Trophoblast cell (in vitro differentiated cells and primary cell): ENCODE measurements around the gene C16orf74.
A peak's percentile ranks its signal among the peaks of the same experiment; 100 is the strongest.

ENCODE experiments used
- DNase-seq, 2 donors: peaks; one replicate each; pipeline ENCODE4 v3.0.0-alpha.2; 2016
- H2AFZ ChIP-seq: 2 replicates; pipeline ENCODE4 v1.6.1; 2013; ENCODE audit warnings: low read length, moderate library complexity, mild to moderate bottlenecking; ENCODE audit not compliant: insufficient read depth, poor library complexity
- H2AK5ac ChIP-seq: 2 replicates; pipeline ENCODE4 v1.6.1; 2013; ENCODE audit warnings: mild to moderate bottlenecking, low read length
- H2BK120ac ChIP-seq: 2 replicates; pipeline ENCODE4 v1.6.1; 2013; ENCODE audit warnings: low read length, mild to moderate bottlenecking, moderate library complexity; ENCODE audit not compliant: insufficient read depth, poor library complexity
- H2BK12ac ChIP-seq: 2 replicates; pipeline ENCODE4 v1.6.1; 2013; ENCODE audit warnings: mild to moderate bottlenecking, low read length, moderate library complexity
- H2BK5ac ChIP-seq: 2 replicates; pipeline ENCODE4 v1.6.1; 2013; ENCODE audit warnings: low read length, low read depth, moderate library complexity, mild to moderate bottlenecking; ENCODE audit not compliant: poor library complexity
- H3K14ac ChIP-seq: 2 replicates; pipeline ENCODE4 v1.6.1; 2013; ENCODE audit warnings: mild to moderate bottlenecking, low read length
- H3K18ac ChIP-seq: 2 replicates; pipeline ENCODE4 v1.6.1; 2013; ENCODE audit warnings: mild to moderate bottlenecking, low read length
- H3K23ac ChIP-seq: 2 replicates; pipeline ENCODE4 v1.6.1; 2013; ENCODE audit warnings: low read length
- H3K27ac ChIP-seq: 2 replicates; pipeline ENCODE4 v1.5.1; 2013; ENCODE audit warnings: low read depth, mild to moderate bottlenecking, inconsistent platforms, low read length, moderate library complexity
- H3K27me3 ChIP-seq: 2 replicates; pipeline ENCODE4 v1.6.1; 2013; ENCODE audit warnings: inconsistent platforms, mild to moderate bottlenecking, low read length, moderate library complexity; ENCODE audit not compliant: insufficient read depth
- H3K36me3 ChIP-seq, 2 experiments: 1 replicate in 1 of 2; 2 replicates in 1 of 2; pipeline ENCODE4 v1.6.1; 2013; ENCODE audit warnings: low read length in 2 of 2, mild to moderate bottlenecking in 2 of 2, moderate library complexity in 1 of 2; ENCODE audit not compliant: insufficient read depth in 2 of 2, control insufficient read depth in 1 of 2
- H3K4ac ChIP-seq: 2 replicates; pipeline ENCODE4 v1.6.1; 2013; ENCODE audit warnings: low read depth, mild to moderate bottlenecking, low read length, moderate library complexity
- H3K4me1 ChIP-seq, 2 experiments: 1 replicate in 1 of 2; 2 replicates in 1 of 2; pipeline ENCODE4 v1.6.1; 2013; ENCODE audit warnings: low read length in 2 of 2, mild to moderate bottlenecking in 2 of 2, moderate library complexity in 1 of 2; ENCODE audit not compliant: insufficient read depth in 2 of 2, control insufficient read depth in 1 of 2
- H3K4me2 ChIP-seq: 2 replicates; pipeline ENCODE4 v1.6.1; 2013; ENCODE audit warnings: inconsistent platforms, mild to moderate bottlenecking, low read length, moderate library complexity
- H3K4me3 ChIP-seq: 2 replicates; pipeline ENCODE4 v1.5.1; 2013; ENCODE audit warnings: mild to moderate bottlenecking, low read depth, low read length, inconsistent platforms
- H3K79me1 ChIP-seq: one replicate; pipeline ENCODE4 v1.6.1; 2013; ENCODE audit warnings: low read length
- H3K79me2 ChIP-seq: 2 replicates; pipeline ENCODE4 v1.6.1; 2013; ENCODE audit warnings: low read length, mild to moderate bottlenecking; ENCODE audit not compliant: control insufficient read depth, insufficient read depth, poor library complexity
- H3K9ac ChIP-seq: 2 replicates; pipeline ENCODE4 v1.6.1; 2013; ENCODE audit warnings: mild to moderate bottlenecking, low read length
- H3K9me3 ChIP-seq: 2 replicates; pipeline ENCODE4 v1.6.1; 2013; ENCODE audit warnings: low read depth, mild to moderate bottlenecking, control low read depth, inconsistent platforms, low read length; ENCODE audit not compliant: insufficient read depth
- H4K12ac ChIP-seq: 2 replicates; pipeline ENCODE4 v1.6.1; 2013; ENCODE audit warnings: low read depth, mild to moderate bottlenecking, low read length, moderate library complexity
- H4K8ac ChIP-seq: 2 replicates; pipeline ENCODE4 v1.6.1; 2013; ENCODE audit warnings: low read depth, mild to moderate bottlenecking, low read length, moderate library complexity
- H4K91ac ChIP-seq: one replicate; pipeline ENCODE4 v1.6.1; 2013; ENCODE audit warnings: low read depth, mild to moderate bottlenecking, low read length, moderate library complexity
- WGBS: extraction: QIAGEN DNeasy Blood & Tissue Kit; methylation state at CpG from one replicate; pipeline ENCODE4 v1.1.7; 2013; ENCODE audit warnings: missing lambda C conversion rate; ENCODE audit not compliant: insufficient read length, insufficient coverage; ENCODE audit errors: extremely low coverage; 5-methylcytosine and 5-hydroxymethylcytosine counted together

The C16orf74 gene

DNA sequence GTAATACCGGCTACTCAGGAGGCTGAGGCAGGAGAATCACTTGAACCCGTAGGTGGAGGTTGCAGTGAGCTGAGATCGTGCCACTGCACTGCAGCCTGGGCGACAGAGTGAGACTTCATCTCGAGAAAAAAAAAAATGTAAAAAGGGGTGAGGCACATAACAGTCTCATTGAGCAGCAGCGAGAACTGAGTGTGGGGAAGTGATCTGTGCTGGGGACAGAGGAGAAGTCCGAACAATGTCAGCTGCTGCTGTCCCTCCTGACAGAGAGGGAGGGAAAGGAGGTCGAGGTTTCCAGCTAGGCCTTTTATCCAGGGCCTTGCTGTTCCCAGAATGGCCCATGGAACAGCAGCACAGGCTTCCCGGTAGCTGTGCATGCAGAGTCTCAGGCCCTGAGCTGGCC lies 14.0 kb downstream of the C16orf74 start:
- no peak overlapping the region for H4K8ac ChIP-seq
- H3K14ac ChIP-seq, result no peak overlapping the region
- DNase-seq, result no peak
- no peak overlapping the region for H2BK5ac ChIP-seq
- peaks cover 3% of the 10 kb centered on the region for H3K9me3 ChIP-seq
- H3K18ac ChIP-seq, result no peak overlapping the region
- H4K91ac ChIP-seq, result no peak overlapping the region
- no peak overlapping the region for H3K4me3 ChIP-seq
- H3K36me3 ChIP-seq, result no peaks in the 10 kb centered on the region
- peaks cover 2% of the 10 kb centered on the region for H3K79me1 ChIP-seq
- H3K4me1 ChIP-seq, result peaks cover 0 to 2% of the 10 kb centered on the region in 2 experiments
- H3K27me3 ChIP-seq, result no peaks in the 10 kb centered on the region
- no peak overlapping the region for H3K4me2 ChIP-seq
- H2AFZ ChIP-seq, result no peak overlapping the region
- no peak overlapping the region for H3K9ac ChIP-seq
- H3K79me2 ChIP-seq, result no peaks in the 10 kb centered on the region
- H3K23ac ChIP-seq, result no peak overlapping the region
- WGBS, result no CpG with 5 or more reads among the region's 9 CpGs
- H3K4ac ChIP-seq, result no peak overlapping the region
- no peak overlapping the region for H2BK120ac ChIP-seq
- no peak overlapping the region for H4K12ac ChIP-seq
- H2AK5ac ChIP-seq, result no peak overlapping the region
- H3K27ac ChIP-seq, result no peak overlapping the region
- H2BK12ac ChIP-seq, result no peak overlapping the region

DNA sequence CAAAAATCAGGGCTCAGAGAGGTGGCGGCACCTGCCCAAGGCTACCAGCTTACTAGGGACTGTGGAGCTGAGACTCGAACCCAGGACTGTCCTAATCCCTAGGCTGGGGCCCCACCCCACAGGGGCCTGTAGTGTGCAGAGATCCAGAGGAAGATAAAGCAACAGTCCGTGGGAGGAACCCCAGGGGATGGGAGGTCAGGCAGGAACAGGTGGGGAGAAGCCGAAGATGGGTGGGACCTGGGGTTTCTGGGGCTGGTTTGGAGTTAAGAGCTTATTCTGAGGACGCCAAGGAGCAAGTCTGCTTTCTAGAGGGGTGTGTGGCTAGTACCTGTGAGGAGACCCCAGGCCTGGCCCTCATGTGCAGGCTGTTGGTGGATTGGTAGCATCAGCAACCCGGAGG lies 14.9 kb downstream of the C16orf74 start:
- Histone ChIP-seq H4K8ac (no peak overlapping the region), H3K9ac (no peak overlapping the region), H3K9me3 (peaks cover 3% of the 10 kb centered on the region), H3K27me3 (no peaks in the 10 kb centered on the region), H4K91ac (no peak overlapping the region), H3K23ac (no peak overlapping the region), H2BK5ac (no peak overlapping the region), H3K36me3 (no peaks in the 10 kb centered on the region), H2BK120ac (no peak overlapping the region), H3K79me2 (no peaks in the 10 kb centered on the region), H3K27ac (no peak overlapping the region), H4K12ac (no peak overlapping the region), H3K4ac (no peak overlapping the region), H3K18ac (no peak overlapping the region), H3K79me1 (peaks cover 2% of the 10 kb centered on the region), H2AK5ac (no peak overlapping the region), H3K4me1 (peaks cover 0 to 2% of the 10 kb centered on the region in 2 experiments), H2BK12ac (no peak overlapping the region), H3K4me2 (no peak overlapping the region), H3K4me3 (no peak overlapping the region), H2AFZ (no peak overlapping the region), H3K14ac (no peak overlapping the region)
- no peak for DNase-seq
- WGBS, result no CpG with 5 or more reads among the region's 6 CpGs

DNA sequence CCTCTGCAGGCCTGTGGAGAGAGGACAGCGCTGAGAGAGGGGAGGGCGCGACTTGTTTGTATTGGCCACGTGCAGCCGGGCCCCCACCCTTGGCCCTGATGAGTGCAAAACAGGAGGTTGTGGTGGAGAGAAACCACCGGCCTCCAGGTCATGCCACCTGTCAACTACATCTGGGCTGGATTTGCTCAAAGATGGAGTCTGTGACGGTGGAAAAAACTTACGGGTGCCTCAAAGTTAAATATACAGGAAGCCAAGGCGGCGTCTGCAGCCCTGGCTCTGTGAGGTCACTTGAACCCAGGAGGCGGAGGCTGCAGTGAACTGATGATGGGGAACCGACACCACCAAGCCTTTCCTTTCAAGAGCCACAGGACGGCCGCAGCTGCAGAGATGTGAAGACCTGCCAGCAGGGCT lies 15.7 kb downstream of the C16orf74 start:
- Histone ChIP-seq H3K9ac (no peak overlapping the region), H3K27me3 (no peaks in the 10 kb centered on the region), H3K4ac (no peak overlapping the region), H3K79me1 (peaks cover 2% of the 10 kb centered on the region), H3K4me1 (peaks cover 0 to 2% of the 10 kb centered on the region in 2 experiments), H3K18ac (no peak overlapping the region), H3K4me2 (no peak overlapping the region), H3K27ac (no peak overlapping the region), H3K9me3 (peaks cover 3% of the 10 kb centered on the region), H3K14ac (no peak overlapping the region), H2AFZ (no peak overlapping the region), H2BK12ac (no peak overlapping the region), H4K91ac (no peak overlapping the region), H3K4me3 (no peak overlapping the region), H2BK120ac (no peak overlapping the region), H2BK5ac (no peak overlapping the region), H4K12ac (no peak overlapping the region), H4K8ac (no peak overlapping the region), H3K79me2 (no peaks in the 10 kb centered on the region), H3K23ac (no peak overlapping the region), H2AK5ac (no peak overlapping the region), H3K36me3 (no peaks in the 10 kb centered on the region)
- DNase-seq, result no peak
- WGBS, result no CpG with 5 or more reads among the region's 14 CpGs

DNA sequence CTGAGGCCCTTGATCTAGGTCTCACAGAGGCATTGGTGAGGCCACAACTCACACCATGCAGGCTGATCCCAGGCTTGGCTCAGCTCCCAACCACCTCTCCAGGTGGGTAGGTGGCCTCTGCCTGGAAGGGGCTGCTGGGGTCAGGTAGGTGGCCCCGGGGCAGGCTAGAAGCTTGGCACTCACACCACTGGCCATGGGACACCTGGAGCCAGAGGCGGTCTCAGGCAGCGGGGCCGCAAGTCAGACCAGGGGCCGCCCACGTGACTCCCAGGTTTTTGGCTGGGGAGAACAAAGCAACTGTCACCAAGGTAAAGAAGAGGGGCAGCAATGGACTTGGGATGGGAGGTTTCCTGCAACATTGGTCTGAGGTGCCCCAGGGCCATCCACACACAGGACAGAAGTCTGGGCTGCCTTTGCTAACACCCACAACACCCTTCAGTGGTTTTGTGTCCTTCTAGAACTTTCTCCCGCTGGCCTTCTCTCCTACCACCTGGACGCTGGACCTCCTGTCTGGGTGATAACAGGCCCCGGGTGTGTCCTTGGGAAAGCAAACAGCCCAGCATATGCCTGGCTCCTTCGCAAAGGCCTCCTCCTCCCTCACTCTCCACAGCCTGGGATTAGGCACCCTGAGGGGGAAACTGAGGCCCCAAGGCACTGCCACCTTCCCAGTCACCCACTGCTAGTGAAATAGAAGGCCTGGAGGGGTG lies 16.4 kb downstream of the C16orf74 start:
- Histone ChIP-seq H3K27ac (no peak overlapping the region), H3K9ac (no peak overlapping the region), H2AK5ac (no peak overlapping the region), H3K4me2 (no peak overlapping the region), H3K4me1 (peaks cover 0 to 2% of the 10 kb centered on the region in 2 experiments), H4K12ac (no peak overlapping the region), H2AFZ (no peak overlapping the region), H4K91ac (no peak overlapping the region), H3K9me3 (peaks cover 3% of the 10 kb centered on the region), H3K36me3 (no peaks in the 10 kb centered on the region), H3K27me3 (no peaks in the 10 kb centered on the region), H3K79me2 (no peaks in the 10 kb centered on the region), H2BK12ac (no peak overlapping the region), H3K18ac (no peak overlapping the region), H3K4ac (no peak overlapping the region), H2BK120ac (no peak overlapping the region), H4K8ac (no peak overlapping the region), H3K23ac (no peak overlapping the region), H2BK5ac (no peak overlapping the region), H3K4me3 (peak overlapping the region; percentile 42), H3K79me1 (peaks cover 2% of the 10 kb centered on the region), H3K14ac (no peak overlapping the region)
- no peak for DNase-seq
- WGBS, result no CpG with 5 or more reads among the region's 10 CpGs
